ENCODE measurements around the gene NTN5.
"Not testable (repeated sequence)": the region's sequence is repeated elsewhere in the genome, so short reads cannot be mapped to it uniquely, and the experiment has no call there.

The NTN5 gene

DNA sequence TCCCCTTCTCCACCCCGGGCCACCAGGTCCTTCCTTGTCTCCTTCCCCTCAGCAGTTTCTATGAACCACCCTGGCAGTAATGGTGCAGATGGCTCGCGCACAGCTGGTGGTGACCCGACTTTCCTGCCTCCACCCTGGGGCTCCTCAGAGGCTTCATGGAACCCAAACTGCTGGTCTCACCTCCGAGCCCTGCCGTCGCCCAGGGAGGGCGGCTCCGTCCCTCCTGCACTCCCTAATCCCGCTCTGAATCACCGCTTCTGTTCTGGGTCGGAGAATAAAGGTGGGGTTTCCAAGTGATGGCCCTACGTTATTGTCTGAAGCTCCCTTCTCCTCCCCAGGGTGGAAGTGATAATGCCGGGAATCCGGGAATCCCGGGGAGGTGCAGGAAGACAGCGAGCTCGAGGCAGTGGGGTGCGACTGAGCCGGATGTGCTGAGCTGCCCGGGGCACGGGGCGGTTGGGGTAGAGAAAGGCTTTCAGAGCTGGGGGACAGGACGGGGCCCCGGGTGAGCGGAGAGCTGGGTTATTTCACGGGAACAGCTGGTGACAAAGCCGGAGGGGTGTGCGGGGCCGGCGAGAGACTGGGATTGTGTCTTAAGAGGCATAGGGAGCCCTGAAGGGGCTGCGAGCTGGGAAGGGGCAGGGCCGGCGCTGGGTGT is 23.7 kb upstream of the NTN5 start:
- no peak for DNase-seq (ENCODE audit: low spot score)

DNA sequence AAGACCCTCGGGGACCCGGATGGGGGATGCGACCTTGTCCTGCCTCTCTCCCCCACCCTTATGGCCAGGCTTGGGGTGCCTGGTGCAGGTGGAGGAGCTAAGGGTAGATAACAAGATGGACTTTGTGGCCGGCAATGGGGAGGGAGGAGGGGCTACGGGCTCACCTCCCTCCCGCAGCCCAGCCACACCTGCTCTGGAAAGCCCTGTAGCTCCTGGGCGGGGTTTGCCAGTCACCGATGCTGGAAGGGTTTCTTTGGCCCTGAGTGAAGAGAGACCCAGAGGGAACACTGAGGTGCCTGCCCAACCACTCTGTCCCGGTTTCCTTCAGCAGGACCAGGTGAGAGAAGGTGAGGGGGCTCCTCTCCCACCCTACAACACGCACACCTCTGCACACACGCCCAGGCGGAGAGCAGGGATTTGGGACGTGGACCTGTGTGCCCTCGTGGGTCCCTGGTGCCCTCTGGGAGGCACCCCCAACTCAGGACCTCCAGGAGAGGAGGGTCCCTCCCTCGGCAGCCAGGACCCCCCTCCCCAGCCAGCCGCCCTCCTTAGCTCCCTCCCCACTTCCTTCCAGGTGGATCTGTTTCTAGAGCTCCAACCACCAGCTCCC is 23.0 kb upstream of the NTN5 start, which contains the start of gene FUT2:
Gene FUT2 (plus strand): TSS at position 229 of the 610 bp plus-strand sequence. CDS start 6,986 bp downstream, outside the sequence.
- DNase-seq (ENCODE audit: low spot score): no peak

DNA sequence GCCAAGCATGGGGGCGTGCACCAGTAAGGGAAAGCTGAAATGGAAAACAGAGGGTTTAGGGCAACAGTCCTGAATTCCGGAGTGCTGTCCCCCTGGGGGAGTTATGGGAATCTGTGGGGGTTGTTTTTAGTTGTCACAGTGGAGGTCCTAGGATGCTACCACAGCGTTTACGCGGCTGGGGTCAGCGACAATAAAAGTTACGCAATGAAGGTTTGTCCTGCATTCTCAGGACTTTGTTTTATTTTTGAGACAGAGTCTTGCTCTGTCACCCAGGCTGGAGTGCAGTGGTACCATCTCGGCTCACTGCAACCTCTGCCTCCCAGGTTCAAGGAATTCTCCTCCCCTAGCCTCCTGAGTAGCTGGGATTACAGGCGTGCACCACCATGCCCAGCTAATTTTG is 20.8 kb upstream of the NTN5 start:
- not testable (repeated sequence) for DNase-seq (ENCODE audit: low spot score)

DNA sequence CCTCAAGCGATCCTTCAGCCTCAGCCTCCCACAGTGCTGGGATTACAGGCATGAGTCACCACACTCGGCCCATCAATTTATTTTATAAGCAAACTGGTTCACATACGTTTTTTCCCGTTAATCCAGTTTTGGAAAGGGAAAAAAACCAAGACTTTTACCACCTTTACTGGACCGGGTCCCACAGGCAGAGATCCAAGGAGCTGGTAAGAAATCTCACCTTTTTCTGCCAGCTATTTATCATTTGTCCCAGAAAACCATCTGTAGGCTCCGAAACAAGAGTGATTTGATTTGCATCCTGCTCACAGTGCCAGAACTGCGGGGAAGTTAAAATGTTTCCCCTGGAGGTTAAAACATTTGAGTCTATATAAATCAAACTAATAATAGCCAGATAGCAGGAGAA is 16.6 kb upstream of the NTN5 start:
- DNase-seq (ENCODE audit: low spot score): no peak

DNA sequence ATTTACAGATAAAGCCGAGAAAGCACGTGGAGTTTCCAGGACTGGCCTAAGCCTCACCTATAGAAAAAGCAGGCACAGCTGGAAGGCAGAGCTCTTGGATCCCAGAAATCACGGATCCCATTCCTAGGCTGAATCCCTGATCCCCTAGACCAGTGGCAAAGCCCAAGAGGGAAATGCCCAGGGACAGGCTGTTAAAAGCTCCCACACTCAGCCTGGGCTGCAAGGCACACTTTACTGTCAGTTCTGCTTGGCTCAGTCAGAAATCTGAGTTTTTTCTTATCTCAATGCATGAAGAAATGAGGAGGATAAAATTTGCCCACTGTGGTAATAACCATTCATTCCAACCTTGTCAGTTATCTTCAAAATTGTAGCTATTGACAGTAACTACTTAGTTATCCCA is 15.0 kb upstream of the NTN5 start:
- no peak for DNase-seq (ENCODE audit: low spot score)

DNA sequence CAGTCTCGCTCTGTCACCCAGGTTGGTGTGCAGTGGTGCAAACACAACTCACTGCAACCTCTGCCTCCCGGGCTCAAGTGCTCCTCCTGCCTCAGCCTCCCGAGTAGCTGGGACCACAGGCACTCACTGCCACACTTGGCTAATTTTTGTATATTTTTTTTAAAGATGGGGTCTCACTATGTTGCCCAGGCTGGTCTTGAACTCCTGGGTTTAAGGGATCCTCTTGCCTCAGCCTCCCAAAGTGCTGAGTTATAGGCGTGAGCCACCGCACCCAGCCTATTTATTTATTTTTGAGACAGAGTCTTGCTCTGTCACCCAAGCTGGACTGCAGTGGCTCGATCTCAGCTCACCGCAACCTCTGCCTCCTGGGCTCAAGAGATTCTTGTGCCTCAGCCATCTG is 13.8 kb upstream of the NTN5 start:
- not testable (repeated sequence) for DNase-seq (ENCODE audit: low spot score)

DNA sequence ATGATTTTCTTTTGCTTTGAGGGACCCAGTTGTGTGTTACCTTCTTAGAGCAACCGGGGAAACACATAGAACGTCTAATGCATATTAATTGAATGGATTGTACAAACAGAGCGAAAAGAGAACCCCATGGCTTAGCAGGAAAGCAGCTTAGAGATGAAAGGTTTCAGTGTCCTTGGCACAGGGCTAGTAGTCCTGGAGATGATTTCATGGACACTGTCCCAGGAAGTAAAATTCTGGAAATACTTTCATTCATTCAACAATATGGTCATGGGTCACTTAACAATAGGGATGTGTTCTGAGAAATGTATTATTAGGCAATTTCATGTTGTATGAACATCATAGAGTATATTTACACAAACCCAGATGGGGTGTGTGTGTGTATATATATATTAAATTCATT is 13.3 kb upstream of the NTN5 start:
- DNase-seq (ENCODE audit: low spot score): no peak

DNA sequence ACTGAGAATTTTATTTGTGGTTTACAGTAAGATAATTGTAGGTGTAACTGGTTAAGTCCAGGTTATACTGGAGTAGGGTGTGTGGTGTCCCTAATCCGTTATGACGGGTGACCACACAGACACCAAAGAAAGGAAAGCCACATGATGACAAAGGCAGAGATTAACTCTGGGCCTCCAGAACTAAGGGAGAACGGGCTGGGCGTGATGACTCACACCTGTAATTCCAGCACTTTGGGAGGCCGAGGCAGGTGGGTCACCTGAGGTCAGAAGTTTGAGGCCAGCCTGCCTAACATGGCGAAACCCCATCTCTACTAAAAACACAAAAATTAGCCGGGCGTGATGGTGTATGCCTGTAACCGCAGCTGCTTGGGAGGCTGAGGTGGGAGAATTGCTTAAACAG is 12.8 kb upstream of the NTN5 start:
- DNase-seq (ENCODE audit: low spot score): no peak

DNA sequence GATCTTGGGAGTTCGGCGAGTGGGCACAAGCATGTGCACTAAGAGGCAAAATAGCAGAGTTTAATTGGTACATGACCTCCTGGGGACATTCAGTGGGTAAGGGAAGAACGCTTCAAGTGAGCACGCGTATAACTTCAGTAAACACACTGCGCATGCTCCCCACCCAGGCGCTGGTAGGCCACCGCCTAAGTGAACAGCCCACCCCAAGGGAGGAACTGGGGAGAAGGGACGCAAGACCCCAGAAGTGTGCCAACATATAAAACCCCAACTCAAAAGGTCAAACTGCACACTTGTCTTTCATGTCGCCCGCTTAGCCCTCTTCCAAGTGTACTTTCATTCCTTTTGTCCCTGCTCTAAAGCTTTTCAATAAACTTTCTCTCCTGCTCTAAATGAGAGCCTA is 10.5 kb upstream of the NTN5 start:
- DNase-seq (ENCODE audit: low spot score): no peak

DNA sequence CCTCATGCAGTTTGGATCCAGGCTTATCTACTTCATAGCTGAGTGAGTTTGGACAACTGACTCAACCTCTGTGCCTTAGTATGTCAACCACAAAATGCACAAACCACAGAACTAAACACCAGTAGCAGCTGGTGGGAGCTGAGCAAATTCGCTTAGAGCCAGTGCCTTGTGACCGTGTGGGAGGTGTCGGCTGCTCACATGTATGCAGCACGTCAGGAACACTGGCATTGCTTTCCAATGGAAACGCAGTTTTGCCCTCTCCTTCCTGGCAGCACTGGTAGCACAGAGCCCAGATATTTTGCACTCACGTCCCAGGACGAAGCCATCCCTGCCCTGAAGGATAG is 8.3 kb upstream of the NTN5 start:
- no peak for DNase-seq (ENCODE audit: low spot score)

DNA sequence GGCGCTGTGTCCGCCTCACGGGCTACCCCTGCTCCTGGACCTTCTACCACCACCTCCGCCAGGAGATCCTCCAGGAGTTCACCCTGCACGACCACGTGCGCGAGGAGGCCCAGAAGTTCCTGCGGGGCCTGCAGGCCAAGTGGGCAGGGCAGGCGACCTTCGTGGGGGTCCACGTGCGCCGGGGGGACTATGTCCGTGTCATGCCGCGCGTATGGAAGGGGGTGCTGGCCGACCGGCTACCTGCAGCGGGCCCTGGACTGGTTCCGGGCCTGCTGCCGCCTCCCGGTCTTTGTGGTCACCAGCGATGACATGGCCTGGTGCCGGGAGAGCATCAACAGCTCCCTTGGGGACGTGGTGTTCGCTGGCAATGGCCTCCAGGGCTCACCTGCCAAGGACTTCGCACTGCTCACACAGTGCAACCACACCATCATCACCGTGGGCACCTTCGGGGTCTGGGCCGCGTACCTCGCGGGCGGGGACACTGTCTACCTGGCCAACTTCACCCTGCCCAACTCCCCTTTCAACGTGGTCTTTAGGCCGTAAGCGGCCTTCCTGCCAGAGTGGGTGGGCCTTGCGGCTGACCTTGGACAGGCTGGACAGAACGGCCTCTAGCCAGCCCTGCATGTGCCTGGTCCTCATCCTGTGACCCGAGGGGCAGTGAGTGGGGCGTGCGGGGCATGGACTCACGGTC is 7.8 kb upstream of the NTN5 start:
- no peak for DNase-seq (ENCODE audit: low spot score)

DNA sequence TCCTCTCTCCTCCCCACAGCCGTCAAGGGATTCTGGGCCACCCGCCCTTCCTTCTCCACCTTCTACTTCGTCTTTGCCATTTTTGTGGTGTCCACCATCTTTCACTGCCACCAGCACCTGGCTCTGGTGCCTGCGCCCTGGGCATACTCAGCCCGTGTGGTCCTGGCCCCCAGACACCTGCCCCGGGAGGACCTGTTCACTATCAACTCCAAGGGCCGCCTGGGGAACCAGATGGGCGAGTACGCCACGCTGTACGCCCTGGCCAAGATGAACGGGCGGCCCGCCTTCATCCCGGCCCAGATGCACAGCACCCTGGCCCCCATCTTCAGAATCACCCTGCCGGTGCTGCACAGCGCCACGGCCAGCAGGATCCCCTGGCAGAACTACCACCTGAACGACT is 7.2 kb upstream of the NTN5 start:
- DNase-seq (ENCODE audit: low spot score): not testable (repeated sequence)

DNA sequence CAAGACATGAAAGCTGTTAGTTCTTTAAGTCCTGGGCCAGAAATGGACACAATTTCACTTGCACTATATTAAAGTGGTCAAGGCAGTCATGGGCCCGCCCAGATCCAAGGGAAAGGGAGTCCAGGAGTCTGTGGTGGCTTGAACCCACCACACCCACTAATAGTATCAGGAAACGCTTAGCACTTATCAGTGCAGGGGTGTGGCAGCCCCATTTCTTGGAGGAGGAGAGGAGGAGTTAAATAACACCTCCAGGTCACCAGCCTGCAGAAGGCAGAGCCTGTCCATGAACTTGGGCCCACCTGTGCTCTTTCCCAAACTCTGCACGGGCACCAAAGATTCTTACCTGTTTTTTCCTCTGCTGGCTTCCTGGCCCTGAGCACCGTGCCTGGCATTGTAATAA is 5.4 kb upstream of the NTN5 start:
- DNase-seq (ENCODE audit: low spot score): no peak

DNA sequence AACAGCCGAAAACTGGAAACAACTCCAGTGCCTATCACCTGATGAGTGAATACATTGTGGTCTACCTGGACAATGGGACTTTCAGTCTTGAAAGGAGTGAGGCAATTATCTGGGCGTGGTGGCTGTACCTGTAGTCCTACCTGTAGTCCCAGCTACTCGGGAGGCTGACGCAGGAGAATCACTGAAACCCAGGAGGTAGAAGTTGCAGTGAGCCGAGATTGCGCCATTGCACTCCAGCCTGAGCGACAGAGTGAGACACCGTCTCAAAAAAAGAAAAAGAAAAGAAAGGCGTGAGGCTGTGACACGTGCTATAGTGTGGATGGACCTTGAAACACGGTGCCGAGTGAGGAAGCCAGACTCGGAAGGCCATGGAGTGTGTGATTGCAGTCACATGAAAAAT is 4.1 kb upstream of the NTN5 start:
- no peak for DNase-seq (ENCODE audit: low spot score)

DNA sequence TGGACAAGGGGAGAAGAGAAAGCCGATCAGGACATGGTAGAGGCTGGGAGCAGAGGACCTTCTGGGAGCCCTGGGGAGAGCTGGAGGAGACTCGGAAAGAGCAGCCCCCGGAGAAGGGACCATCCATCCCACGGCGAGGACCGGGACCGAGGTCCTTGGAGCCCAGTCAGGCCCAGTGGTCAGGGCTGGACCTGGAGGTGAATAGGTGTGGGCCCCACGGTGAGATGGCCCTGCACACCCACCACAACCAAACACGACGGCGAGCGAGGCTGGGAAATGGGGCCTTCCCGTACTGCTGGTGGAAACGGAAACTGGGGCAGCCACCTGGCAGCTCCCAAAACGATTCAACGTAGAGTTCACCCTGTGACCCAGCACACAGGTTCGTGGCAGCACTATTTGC is 3.7 kb upstream of the NTN5 start:
- no peak for DNase-seq (ENCODE audit: low spot score)

DNA sequence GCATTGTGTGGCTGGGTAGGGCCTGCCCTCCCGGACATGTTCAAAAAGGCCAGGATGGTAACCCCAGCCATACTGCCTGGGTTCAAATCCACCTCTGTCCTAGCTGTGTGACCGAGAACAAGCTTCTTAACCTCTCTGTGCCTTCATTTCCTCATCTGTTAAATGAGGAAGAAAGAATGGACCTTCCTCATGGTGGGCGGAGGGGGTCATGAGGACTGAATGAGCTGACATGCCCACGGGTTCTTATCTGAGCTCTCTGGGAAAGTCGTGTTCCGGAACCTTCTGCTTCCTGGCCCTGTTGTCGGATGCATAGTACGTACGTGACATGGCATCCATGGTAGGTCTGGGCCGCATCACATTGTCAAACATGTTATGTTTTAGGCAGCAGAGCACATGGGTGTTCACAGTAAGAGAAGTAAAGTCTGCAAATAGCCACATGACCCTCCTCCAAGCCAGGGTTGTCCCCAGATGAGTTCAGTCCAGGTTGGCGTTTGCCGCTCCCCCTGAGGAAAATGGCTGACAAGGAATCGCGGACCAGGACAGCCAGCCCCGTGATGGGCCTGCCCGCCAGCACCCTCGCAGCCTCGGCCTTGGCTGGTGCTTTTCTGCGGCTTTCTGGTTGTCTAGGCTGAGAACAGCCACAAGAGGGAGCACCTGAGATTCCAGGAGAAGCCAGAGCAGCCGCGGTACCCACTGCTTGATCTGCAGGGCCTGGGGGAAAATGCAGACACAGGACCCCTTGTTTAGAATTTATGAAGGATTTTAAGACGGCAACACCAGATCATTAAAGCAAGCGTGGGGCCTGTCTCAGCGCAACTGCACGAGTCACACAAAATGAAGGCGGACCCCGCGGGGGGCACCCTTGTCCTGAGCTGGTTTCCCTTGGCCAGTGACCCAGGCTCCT is 2.4 kb upstream of the NTN5 start:
- DNase-seq (ENCODE audit: low spot score): peak; percentile 93

DNA sequence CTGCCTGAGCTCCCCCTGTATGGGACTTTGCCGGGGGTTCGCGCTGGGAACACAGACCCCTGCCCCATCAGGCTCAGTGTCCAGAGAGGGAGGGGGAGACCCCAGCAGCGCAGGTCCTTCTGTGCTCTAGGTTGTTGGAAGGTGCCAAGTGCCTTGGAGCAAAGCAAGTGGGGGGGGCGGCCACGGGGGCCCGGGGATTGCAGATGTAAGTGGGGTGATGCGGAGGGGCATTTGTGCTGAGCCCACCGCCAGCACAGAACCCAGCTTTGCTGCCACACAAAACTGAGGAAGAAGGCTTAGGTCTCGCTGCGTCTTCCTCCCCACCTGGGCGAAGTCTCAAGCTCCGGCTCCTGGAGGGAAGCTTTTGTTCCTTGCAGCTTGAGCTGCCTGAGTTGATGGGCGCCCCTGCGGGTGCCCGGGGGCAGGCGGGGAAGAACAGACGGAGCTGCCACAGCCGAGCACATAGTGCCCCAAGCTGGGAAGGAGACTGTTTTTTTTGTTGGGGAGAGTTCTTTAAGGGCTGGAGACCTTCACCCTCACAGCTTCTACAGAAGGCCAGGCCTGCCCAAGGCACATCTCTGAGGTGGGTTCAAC is 1.5 kb upstream of the NTN5 start:
- no peak for DNase-seq (ENCODE audit: low spot score)

DNA sequence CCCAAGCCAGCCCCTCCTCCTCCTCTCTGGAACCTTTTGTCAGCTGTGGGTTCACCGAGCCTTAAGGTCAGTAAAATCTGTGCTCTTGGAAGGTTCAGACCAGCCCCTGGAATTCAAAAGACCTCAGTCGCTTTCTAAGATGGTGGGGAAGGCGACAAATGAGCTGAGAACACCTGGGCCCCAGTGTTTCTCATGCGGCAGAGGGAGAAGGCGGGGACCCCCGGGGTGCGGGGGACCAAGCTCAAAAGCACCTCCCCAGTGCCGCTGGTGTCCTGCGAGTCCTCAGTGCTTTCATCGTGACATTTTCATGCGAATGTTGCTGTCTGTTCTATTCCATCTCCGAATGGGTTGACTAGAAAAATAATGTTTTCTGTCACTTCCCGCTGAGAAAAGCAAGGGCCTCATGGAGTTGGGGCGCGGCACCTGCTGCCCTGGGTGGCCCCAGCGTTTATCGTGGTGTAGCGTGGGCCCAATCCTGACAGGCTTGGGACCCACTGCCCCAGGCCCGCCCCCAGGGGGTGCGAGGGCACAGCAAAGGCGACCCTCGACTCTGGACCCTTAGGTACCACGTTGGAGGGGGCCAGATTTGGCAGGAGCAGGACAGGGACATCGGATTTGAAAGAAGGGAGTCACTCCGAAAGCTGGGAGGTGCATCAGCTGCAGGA is 751 bp upstream of the NTN5 start:
- DNase-seq (ENCODE audit: low spot score): no peak

DNA sequence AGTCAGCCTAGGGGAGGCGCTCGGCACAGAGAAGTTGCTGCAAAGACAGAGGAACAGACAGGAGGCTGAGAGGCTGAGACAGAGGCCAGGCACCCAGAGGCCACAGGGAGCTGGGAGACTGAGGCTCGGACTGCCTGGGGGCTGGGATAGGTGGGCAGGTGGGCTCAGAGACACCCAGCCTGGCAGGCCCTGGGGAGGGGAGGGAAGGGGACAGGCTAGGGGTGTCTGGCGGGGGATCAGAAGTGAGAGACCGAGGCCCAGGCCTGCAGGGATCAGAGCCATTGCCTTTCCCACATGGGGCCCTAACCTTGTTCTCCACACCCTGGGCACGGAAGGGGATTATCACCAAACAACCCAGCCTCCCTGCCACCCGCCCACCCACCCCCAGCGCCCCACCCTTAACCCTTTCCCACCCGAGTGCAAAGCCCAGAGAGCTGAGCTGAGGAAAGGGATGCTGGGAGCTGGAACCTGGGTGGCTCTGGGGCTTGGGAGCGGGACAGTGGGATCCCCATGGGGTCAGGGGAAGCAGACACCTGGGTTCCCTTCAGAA is 1.3 kb downstream of the NTN5 start:
- DNase-seq (ENCODE audit: low spot score): no peak

DNA sequence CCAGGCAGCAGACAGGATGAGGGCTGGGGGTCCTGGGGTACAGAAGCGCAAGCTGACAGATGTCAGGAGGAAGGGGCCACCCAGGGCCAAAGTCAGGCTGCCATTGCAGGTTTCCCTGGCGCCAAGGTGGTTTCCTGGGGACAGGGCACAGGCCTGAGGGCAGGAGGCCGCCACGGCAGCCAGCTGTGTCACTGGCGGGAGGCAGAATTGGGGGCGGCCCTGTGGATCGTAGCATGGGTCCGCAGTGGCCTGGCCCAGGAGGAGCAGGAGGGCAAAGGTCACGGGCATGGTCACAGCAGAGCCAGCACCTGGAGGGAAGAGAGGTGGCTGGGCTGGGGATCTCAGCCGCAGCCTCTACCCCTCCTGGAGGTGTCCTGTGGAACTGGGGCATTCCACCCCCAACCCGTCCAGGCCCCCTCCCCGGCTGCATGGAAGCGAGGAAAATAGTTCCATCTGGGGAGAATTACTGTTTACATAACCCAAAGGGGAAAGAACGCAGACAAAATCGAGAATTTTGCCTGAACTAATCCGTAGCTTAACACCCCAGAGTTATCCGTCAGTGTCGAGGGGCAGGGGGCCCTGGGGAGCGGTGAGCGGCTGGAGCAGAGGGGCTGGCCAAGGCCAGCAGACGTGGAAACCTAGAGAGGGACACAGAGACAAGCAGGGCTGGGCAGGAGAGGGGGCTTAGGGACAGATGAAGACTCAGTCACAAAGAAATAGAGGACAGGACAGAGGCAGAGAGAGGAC is 1.9 kb downstream of the NTN5 start:
- DNase-seq (ENCODE audit: low spot score): no peak

All from AG08395 (cell line).